Islet precursor cell (in vitro differentiated cells): Measurements from ENCODE around the gene CFAP45.

ENCODE experiments used
- DNase-seq: peaks from one replicate; pipeline ENCODE4 v3.0.0-alpha.2; 2018

CFAP45 gene

GRCh38 chr1:159870704-159871103, 29.3 kb downstream of the CFAP45 start:
- no peak for DNase-seq

GRCh38 chr1:159869607-159870006, 30.4 kb downstream of the CFAP45 start:
- no peak for DNase-seq

GRCh38 chr1:159869173-159869572, 30.8 kb downstream of the CFAP45 start:
- DNase-seq: peak; percentile 89

GRCh38 chr1:159868766-159869165, 31.2 kb downstream of the CFAP45 start:
- no peak for DNase-seq

- DNase-seq: peak; percentile 76
Measured at GRCh38 chr1:159867664-159868026, 32.3 kb downstream of the CFAP45 start.

GRCh38 chr1:159866905-159867663, 32.9 kb downstream of the CFAP45 start:
- no peak for DNase-seq

GRCh38 chr1:159866066-159866465, 33.9 kb downstream of the CFAP45 start:
- DNase-seq: no peak

- no peak for DNase-seq
Measured at GRCh38 chr1:159864262-159864661, 35.7 kb downstream of the CFAP45 start.

GRCh38 chr1:159862557-159862956, 37.4 kb downstream of the CFAP45 start, which contains the start of gene VSIG8:
Gene VSIG8, minus strand, starts transcription at chr1:159862657. Its CDS starts 136 bp downstream, at chr1:159862521.
- no peak for DNase-seq

- no peak for DNase-seq
Measured at GRCh38 chr1:159862031-159862430, 37.9 kb downstream of the CFAP45 start.

GRCh38 chr1:159861218-159861617, 38.7 kb downstream of the CFAP45 start:
- DNase-seq: no peak

- DNase-seq: peak; percentile 69
Measured at GRCh38 chr1:159860456-159860855, 39.5 kb downstream of the CFAP45 start.

GRCh38 chr1:159859767-159860322, 40.1 kb downstream of the CFAP45 start:
- DNase-seq: no peak

- DNase-seq: no peak
Measured at GRCh38 chr1:159857889-159858288, 42.1 kb downstream of the CFAP45 start.

GRCh38 chr1:159856576-159856975, 43.4 kb downstream of the CFAP45 start:
- no peak for DNase-seq

- no peak for DNase-seq
Measured at GRCh38 chr1:159855709-159856108, 44.3 kb downstream of the CFAP45 start.

GRCh38 chr1:159854693-159855192, 45.2 kb downstream of the CFAP45 start:
- peak; percentile 81 for DNase-seq

GRCh38 chr1:159854116-159854692, 45.8 kb downstream of the CFAP45 start:
- peak; percentile 77 for DNase-seq

GRCh38 chr1:159853417-159854115, 46.4 kb downstream of the CFAP45 start:
- DNase-seq: no peak

GRCh38 chr1:159851407-159851806, 48.6 kb downstream of the CFAP45 start:
- no peak for DNase-seq

- no peak for DNase-seq
Measured at GRCh38 chr1:159849626-159850366, 50.2 kb downstream of the CFAP45 start.

- no peak for DNase-seq
Measured at GRCh38 chr1:159848326-159848725, 51.6 kb downstream of the CFAP45 start.

GRCh38 chr1:159847231-159847630, 52.7 kb downstream of the CFAP45 start:
- no peak for DNase-seq
